ENCODE results near the gene PDIA2. TPM values are rescaled to one million over a fixed set of nuclear protein-coding genes. Genes with fewer than 3 reads are reported as not detected.

Gene PDIA2
- total RNA-seq, 1 experiment from 2014 or later: not detected

GRCh38 chr16:239948-240277, 43.1 kb upstream of the PDIA2 start:
- no TSS peak for BruUV-seq (replicated peaks)
- Histone ChIP-seq H3K79me2 (ENCODE audit: low read length) (no peaks in the 10 kb centered on the region), H3K4me3 (ENCODE audit: low read length) (no peak overlapping the region), H3K4me1 (ENCODE audit: insufficient read depth, low read length) (no peaks in the 10 kb centered on the region), H3K27ac (ENCODE audit: low read length) (no peak overlapping the region), H3K9ac (ENCODE audit: low read length) (no peak overlapping the region), H2AFZ (ENCODE audit: low read length) (no peak overlapping the region), H3K9me3 (ENCODE audit: low read length) (no peaks in the 10 kb centered on the region), H3K4me2 (ENCODE audit: low read length) (no peak overlapping the region), H3K9me2 (replicated peaks; ENCODE audit: low read length) (no peaks in the 10 kb centered on the region), H3F3A (ENCODE audit: low read length, unreplicated experiment) (no peaks in the 10 kb centered on the region), H4K20me1 (ENCODE audit: low read length) (no peaks in the 10 kb centered on the region), H3K27me3 (ENCODE audit: low read length) (no peaks in the 10 kb centered on the region), H3K36me3 (ENCODE audit: low read depth, low read length) (no peaks in the 10 kb centered on the region)
- POLR2A ChIA-PET (ENCODE audit: unreplicated experiment): no interaction called here
- TF ChIP-seq EZH2phosphoT487 (IDR thresholded peaks at IDR 0.05; ENCODE audit: borderline replicate concordance, low read length) (no peak), CTCF (conservative IDR thresholded peaks at IDR 0.05; ENCODE audit: low read depth, low read length) (no peak), EZH2 (IDR thresholded peaks at IDR 0.05; ENCODE audit: low read length, unreplicated experiment) (no peak)
- DNase-seq (no peak), ATAC-seq (no peak)
- intact Hi-C loops (cut with micrococcal nuclease): no loop called here
- CTCF ChIA-PET: no interaction called here

- no TSS peak for BruUV-seq (replicated peaks)
- intact Hi-C loops (cut with micrococcal nuclease): no loop called here
- H3K9me2 ChIP-seq (replicated peaks; ENCODE audit: low read length): no peaks in the 10 kb centered on the region
- H3K4me1 ChIP-seq (ENCODE audit: insufficient read depth, low read length): no peaks in the 10 kb centered on the region
- POLR2A ChIA-PET (ENCODE audit: unreplicated experiment): no interaction called here
- DNase-seq (no peak), ATAC-seq (no peak)
- no peaks in the 10 kb centered on the region for H4K20me1 ChIP-seq (ENCODE audit: low read length)
- no peak overlapping the region for H3K9ac ChIP-seq (ENCODE audit: low read length)
- no peak overlapping the region for H3K27ac ChIP-seq (ENCODE audit: low read length)
- no peaks in the 10 kb centered on the region for H3K27me3 ChIP-seq (ENCODE audit: low read length)
- TF ChIP-seq EZH2phosphoT487 (IDR thresholded peaks at IDR 0.05; ENCODE audit: borderline replicate concordance, low read length) (no peak), CTCF (conservative IDR thresholded peaks at IDR 0.05; ENCODE audit: low read depth, low read length) (no peak), EZH2 (IDR thresholded peaks at IDR 0.05; ENCODE audit: low read length, unreplicated experiment) (no peak)
- H3F3A ChIP-seq (ENCODE audit: low read length, unreplicated experiment): no peaks in the 10 kb centered on the region
- no peak overlapping the region for H3K4me3 ChIP-seq (ENCODE audit: low read length)
- H3K9me3 ChIP-seq (ENCODE audit: low read length): no peaks in the 10 kb centered on the region
- H2AFZ ChIP-seq (ENCODE audit: low read length): no peak overlapping the region
- H3K36me3 ChIP-seq (ENCODE audit: low read depth, low read length): no peaks in the 10 kb centered on the region
- CTCF ChIA-PET: no interaction called here
- H3K4me2 ChIP-seq (ENCODE audit: low read length): no peak overlapping the region
- no peaks in the 10 kb centered on the region for H3K79me2 ChIP-seq (ENCODE audit: low read length)
Observed at GRCh38 chr16:240559-240958, 42.4 kb upstream of the PDIA2 start.

- Histone ChIP-seq H3K9me3 (ENCODE audit: low read length) (no peaks in the 10 kb centered on the region), H3K36me3 (ENCODE audit: low read depth, low read length) (no peaks in the 10 kb centered on the region), H2AFZ (ENCODE audit: low read length) (no peak overlapping the region), H4K20me1 (ENCODE audit: low read length) (no peaks in the 10 kb centered on the region), H3K4me1 (ENCODE audit: insufficient read depth, low read length) (no peaks in the 10 kb centered on the region), H3K9ac (ENCODE audit: low read length) (no peak overlapping the region), H3K9me2 (replicated peaks; ENCODE audit: low read length) (no peaks in the 10 kb centered on the region), H3K4me2 (ENCODE audit: low read length) (no peak overlapping the region), H3F3A (ENCODE audit: low read length, unreplicated experiment) (no peaks in the 10 kb centered on the region), H3K27me3 (ENCODE audit: low read length) (no peaks in the 10 kb centered on the region), H3K4me3 (ENCODE audit: low read length) (no peak overlapping the region), H3K79me2 (ENCODE audit: low read length) (no peaks in the 10 kb centered on the region), H3K27ac (ENCODE audit: low read length) (no peak overlapping the region)
- intact Hi-C loops (cut with micrococcal nuclease): no loop called here
- DNase-seq (no peak), ATAC-seq (0 out of 2 replicates have a peak, but pooled peaks have one; percentile 15)
- BruUV-seq (replicated peaks): no TSS peak
- TF ChIP-seq EZH2phosphoT487 (IDR thresholded peaks at IDR 0.05; ENCODE audit: borderline replicate concordance, low read length) (no peak), EZH2 (IDR thresholded peaks at IDR 0.05; ENCODE audit: low read length, unreplicated experiment) (no peak), CTCF (conservative IDR thresholded peaks at IDR 0.05; ENCODE audit: low read depth, low read length) (no peak)
- CTCF ChIA-PET: interaction anchor here (0.7 kb wide), 1 partner anchor 111 kb away, joined by 6 read pairs; no protein-coding TSS in a partner anchor
- POLR2A ChIA-PET (ENCODE audit: unreplicated experiment): interaction anchor here (0.6 kb wide), 1 partner anchor 12 kb away, joined by 19 read pairs; no protein-coding TSS in a partner anchor
Observed at GRCh38 chr16:242281-242680, 40.7 kb upstream of the PDIA2 start.

Data from PC-3 (cell line).